ENCODE results near the gene NGF.

Gene NGF

DNA sequence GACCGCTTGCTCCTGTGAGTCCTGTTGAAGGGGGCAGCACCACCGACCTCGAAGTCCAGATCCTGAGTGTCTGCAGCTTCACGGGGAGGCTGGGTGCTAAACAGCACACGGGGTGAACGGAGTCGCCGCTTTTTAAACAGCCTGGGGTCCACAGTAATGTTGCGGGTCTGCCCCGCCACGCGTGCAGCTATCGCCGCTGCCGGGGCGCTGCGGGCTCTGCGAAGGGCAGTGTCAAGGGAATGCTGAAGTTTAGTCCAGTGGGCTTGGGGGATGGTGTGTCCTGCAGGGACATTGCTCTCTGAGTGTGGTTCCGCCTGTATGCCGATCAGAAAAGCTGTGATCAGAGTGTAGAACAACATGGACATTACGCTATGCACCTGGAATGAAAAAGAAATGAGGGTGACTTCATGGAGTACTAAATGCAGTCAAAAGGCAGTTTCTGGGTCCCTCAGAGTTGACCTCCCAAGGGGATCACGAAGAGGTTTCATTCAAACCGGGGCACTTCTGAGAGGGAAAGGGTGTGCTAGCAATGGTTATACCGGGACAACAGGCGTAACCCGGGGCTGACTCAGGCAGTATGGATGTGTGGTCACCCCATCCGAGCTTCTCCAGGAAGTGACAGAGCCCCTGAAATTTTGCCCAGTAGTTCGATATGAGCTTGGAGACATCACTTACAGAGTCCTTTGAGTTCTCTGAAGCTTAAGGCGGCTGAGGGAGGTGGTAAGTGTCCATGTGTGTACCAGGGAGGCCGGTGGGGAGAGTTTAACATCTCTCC lies 51.4 kb downstream of the NGF start:
- no peak overlapping the region for H3K4me3 ChIP-seq (replicated peaks; ENCODE audit: low read depth, low read length)
- DNase-seq (ENCODE audit: extremely low read depth, low read depth), result no peak
- TF ChIP-seq, protein P1, sequence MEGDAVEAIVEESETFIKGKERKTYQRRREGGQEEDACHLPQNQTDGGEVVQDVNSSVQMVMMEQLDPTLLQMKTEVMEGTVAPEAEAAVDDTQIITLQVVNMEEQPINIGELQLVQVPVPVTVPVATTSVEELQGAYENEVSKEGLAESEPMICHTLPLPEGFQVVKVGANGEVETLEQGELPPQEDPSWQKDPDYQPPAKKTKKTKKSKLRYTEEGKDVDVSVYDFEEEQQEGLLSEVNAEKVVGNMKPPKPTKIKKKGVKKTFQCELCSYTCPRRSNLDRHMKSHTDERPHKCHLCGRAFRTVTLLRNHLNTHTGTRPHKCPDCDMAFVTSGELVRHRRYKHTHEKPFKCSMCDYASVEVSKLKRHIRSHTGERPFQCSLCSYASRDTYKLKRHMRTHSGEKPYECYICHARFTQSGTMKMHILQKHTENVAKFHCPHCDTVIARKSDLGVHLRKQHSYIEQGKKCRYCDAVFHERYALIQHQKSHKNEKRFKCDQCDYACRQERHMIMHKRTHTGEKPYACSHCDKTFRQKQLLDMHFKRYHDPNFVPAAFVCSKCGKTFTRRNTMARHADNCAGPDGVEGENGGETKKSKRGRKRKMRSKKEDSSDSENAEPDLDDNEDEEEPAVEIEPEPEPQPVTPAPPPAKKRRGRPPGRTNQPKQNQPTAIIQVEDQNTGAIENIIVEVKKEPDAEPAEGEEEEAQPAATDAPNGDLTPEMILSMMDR (IDR thresholded peaks at IDR 0.05; ENCODE audit: low read depth, low read length, missing control alignments), result no peak

DNA sequence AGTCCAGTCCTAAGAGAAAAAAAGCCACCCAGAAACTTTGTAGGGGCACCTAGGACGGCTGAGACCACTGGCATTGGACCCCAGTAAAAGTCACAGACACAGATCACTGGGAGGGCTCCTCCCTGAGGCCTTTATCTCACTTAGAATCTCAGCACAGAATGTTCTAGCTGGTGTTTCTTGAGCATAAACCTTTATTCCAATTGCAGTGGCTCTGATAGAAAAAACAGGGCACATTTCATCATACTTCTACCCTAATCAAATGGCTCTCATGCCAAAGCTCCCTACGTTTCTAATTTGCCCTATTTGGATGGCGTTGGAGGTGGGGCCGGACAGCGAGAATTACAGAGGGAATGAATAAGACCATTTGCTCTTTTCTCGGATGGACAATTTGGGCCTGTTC lies 53.8 kb downstream of the NGF start:
- DNase-seq (ENCODE audit: extremely low read depth, low read depth), result no peak
- H3K4me3 ChIP-seq (replicated peaks; ENCODE audit: low read depth, low read length), result no peak overlapping the region
- TF ChIP-seq, protein P1 (IDR thresholded peaks at IDR 0.05; ENCODE audit: low read depth, low read length, missing control alignments), result no peak

DNA sequence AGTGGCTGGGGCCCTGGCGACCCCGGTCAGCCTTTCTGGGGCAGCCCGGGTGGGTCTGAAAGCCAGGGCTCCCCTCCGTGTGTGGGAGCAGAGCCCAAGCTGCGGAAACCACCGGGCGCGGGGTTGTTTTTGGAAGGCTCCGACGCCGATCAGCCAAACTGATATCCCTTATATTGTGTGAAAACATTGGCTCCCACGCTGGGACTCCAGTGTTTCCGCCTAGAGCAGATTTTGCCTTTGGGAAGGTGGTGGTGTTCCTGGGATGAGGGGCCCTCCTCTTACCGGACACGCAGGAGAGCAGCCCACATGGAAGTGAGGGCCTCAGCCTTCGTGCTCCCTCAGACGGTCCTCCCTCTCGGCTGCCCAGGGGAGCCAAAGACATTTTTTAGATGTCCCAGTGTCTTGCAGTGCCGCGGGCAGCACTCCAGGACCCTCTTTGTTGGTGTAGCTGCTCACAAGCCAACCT lies 54.3 kb downstream of the NGF start:
- no peak overlapping the region for H3K4me3 ChIP-seq (replicated peaks; ENCODE audit: low read depth, low read length)
- no peak for DNase-seq (ENCODE audit: extremely low read depth, low read depth)
- TF ChIP-seq, protein P1 (IDR thresholded peaks at IDR 0.05; ENCODE audit: low read depth, low read length, missing control alignments), result no peak

DNA sequence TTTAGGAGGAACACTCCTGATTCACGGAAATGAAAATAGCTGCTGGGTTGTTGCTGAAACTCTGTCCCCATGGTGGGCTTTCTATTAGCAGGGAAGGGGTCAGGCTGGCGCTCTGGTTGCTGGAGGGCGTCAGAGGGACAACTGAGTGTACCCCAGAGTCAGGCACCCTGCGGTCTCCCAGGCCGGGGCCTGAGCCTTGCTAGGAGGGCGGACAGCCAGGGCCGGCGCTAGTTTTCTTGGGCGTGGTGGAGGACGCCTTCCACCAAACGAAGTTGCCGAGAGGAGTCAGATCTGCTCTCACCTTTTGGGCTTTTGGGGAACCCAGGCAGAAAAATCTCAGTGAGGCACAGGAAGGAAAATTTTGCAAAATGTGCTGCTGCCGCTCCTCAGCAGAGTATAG lies 54.8 kb downstream of the NGF start:
- no peak for DNase-seq (ENCODE audit: extremely low read depth, low read depth)
- H3K4me3 ChIP-seq (replicated peaks; ENCODE audit: low read depth, low read length), result no peak overlapping the region
- TF ChIP-seq, protein P1 (IDR thresholded peaks at IDR 0.05; ENCODE audit: low read depth, low read length, missing control alignments), result no peak

DNA sequence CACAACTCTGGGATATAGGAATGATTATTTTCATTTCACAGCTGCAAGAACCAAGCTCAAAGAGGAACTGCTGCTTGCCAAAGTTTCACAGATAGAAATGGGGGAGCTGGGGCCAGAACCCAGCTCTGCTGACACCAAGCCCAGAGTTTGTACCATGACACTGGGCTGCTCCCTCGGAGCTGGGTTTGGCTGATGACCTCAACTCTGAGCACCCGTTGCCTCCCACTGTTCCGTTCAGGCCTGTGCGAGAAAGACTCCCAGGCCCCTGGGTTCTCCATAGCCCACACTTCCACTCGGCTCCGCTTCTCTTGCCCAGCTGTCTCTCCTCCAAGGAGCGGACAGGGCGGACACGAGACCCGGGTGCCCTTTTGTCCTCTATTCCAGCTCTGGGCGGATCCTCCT lies 55.2 kb downstream of the NGF start:
- H3K4me3 ChIP-seq (replicated peaks; ENCODE audit: low read depth, low read length), result no peak overlapping the region
- DNase-seq (ENCODE audit: extremely low read depth, low read depth), result no peak
- TF ChIP-seq, protein P1 (IDR thresholded peaks at IDR 0.05; ENCODE audit: low read depth, low read length, missing control alignments), result no peak

DNA sequence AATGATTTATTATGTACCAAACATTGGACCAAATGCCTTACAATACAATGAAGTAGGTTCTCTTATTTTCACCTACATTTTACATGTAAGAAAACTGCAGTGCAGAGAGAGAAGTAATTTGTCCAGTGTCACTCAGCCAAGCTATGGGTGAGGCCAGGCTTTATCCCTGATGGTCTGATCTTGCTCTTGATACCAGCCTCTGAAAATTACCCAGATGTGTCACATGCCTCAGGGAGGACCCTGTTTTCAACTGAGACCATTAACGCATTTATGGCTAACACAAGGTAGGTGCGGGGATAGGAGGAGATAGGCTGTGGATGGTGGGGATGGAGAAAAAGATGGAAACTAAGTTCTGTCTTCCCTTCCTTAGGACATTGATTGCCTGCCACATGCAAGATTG lies 56.9 kb downstream of the NGF start:
- TF ChIP-seq, protein P1 (IDR thresholded peaks at IDR 0.05; ENCODE audit: low read depth, low read length, missing control alignments), result no peak
- no peak for DNase-seq (ENCODE audit: extremely low read depth, low read depth)
- no peak overlapping the region for H3K4me3 ChIP-seq (replicated peaks; ENCODE audit: low read depth, low read length)

Data from HFF-Myc (cell line).